Esophagus muscularis mucosa (tissue), 3 donors: Measurements from ENCODE around the gene TTC7B.

Experiments used
- CTCF ChIP-seq, 3 experiments: fragments of 200-600 bp in 2 of 3; fragments of 450-650 bp in 1 of 3; sonication (generic) in 2 of 3; IDR thresholded peaks; one replicate each; pipeline ENCODE4 v1.5.1; 2017 to 2019; ENCODE audit warnings: antibody characterized with exemption in 3 of 3, mild to moderate bottlenecking in 2 of 3, moderate library complexity in 1 of 3
- POLR2A ChIP-seq: fragments of 450-650 bp; IDR thresholded peaks from one replicate; pipeline ENCODE4 v1.6.1; 2017; ENCODE audit warnings: antibody characterized with exemption, moderate library complexity, mild to moderate bottlenecking, low read depth
- POLR2AphosphoS5 ChIP-seq, 2 donors: sonication (generic); formaldehyde crosslinking; IDR thresholded peaks; one replicate each; pipeline ENCODE4 v1.6.1; 2017; ENCODE audit warnings: antibody characterized with exemption in 2 of 2

GRCh38 chr14:90740946-90741681 lies 75.1 kb downstream of the TTC7B start:
- no peak for TF ChIP-seq CTCF (IDR thresholded peaks at IDR 0.05)
- no peak for TF ChIP-seq POLR2A
- TF ChIP-seq POLR2AphosphoS5 (IDR thresholded peaks at IDR 0.05) = no peak
